D721Med (cell line): ENCODE data around the gene HSBP1L1.

ENCODE experiments used
- DNase-seq: peaks from one replicate; pipeline ENCODE4 v3.0.0; 2011; ENCODE audit warnings: low spot score; ENCODE audit not compliant: insufficient read length
- FAIRE-seq: peaks from 2 replicates; lab custom pipeline; 2011; peaks lifted over from hg19 to GRCh38; lab: Jason Lieb, UNC
- TF ChIP-seq, protein P1 (sequence below): IDR thresholded peaks from 2 replicates; pipeline ENCODE4 v1.5.1; 2012; ENCODE audit warnings: mild to moderate bottlenecking, control low read depth; ENCODE audit not compliant: insufficient read depth; ENCODE audit errors: missing control alignments

Gene HSBP1L1

GRCh38 chr18:79932907-79933306, 31.5 kb upstream of the HSBP1L1 start:
- no peak for FAIRE-seq
- TF ChIP-seq, protein P1, sequence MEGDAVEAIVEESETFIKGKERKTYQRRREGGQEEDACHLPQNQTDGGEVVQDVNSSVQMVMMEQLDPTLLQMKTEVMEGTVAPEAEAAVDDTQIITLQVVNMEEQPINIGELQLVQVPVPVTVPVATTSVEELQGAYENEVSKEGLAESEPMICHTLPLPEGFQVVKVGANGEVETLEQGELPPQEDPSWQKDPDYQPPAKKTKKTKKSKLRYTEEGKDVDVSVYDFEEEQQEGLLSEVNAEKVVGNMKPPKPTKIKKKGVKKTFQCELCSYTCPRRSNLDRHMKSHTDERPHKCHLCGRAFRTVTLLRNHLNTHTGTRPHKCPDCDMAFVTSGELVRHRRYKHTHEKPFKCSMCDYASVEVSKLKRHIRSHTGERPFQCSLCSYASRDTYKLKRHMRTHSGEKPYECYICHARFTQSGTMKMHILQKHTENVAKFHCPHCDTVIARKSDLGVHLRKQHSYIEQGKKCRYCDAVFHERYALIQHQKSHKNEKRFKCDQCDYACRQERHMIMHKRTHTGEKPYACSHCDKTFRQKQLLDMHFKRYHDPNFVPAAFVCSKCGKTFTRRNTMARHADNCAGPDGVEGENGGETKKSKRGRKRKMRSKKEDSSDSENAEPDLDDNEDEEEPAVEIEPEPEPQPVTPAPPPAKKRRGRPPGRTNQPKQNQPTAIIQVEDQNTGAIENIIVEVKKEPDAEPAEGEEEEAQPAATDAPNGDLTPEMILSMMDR: no peak
- no peak for DNase-seq

DNA sequence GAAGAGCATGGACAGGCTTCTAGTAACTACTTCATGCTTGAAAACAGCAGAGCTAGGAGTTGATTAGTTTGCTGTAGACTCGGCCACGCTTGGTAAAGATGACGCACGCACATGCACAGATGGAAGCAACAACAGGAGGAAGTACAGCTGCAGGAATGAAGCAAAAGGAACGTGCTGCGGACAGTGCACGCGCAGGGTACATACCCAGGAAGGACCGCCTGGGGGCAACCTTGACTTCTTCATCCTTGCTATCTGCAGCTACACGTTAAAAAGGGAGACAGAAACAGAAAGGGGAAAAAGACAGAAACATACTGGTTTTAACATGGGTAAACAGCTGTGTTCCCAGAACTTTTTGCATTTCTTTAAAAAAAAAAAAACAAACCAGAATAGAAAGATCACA, 30.7 kb upstream of the HSBP1L1 start:
- FAIRE-seq: peak; percentile 89
- no peak for DNase-seq
- TF ChIP-seq, protein P1: no peak

- TF ChIP-seq, protein P1: no peak
- FAIRE-seq (peak; percentile 87), DNase-seq (no peak)
Observed at GRCh38 chr18:79934311-79935097, 29.9 kb upstream of the HSBP1L1 start.

DNA sequence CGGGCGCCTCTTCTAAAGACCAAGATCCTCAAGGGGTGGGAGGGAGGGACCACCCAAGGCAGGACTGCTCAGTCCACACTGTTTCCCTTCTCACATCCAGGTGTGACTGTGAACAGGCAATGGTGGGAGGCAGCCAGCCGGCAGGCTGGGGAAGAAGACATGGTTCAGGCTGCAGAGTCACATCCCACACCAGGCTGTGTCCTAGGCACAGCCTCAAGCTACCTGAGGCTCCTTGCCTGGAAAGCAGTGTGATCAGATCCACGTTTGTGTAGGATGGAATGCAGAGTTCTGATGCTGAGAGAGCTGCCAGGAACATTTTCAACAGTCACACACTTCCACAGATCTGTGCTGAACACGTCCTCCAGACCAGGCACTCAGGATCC, 29.4 kb upstream of the HSBP1L1 start:
- DNase-seq (no peak), FAIRE-seq (peak; percentile 85)
- TF ChIP-seq, protein P1: no peak

- no peak for DNase-seq
- peak; percentile 11 for FAIRE-seq
- TF ChIP-seq, protein P1: no peak
Observed at GRCh38 chr18:79935499-79935898, 28.9 kb upstream of the HSBP1L1 start.

GRCh38 chr18:79935925-79936324, 28.5 kb upstream of the HSBP1L1 start:
- no peak for DNase-seq
- TF ChIP-seq, protein P1: no peak
- FAIRE-seq: peak; percentile 69

GRCh38 chr18:79936641-79937040, 27.8 kb upstream of the HSBP1L1 start:
- FAIRE-seq: no peak
- TF ChIP-seq, protein P1: no peak
- no peak for DNase-seq
